Kidney glomerular epithelial cell (primary cell): ENCODE data around the gene ZFR.
"Not testable (repeated sequence)": the region's sequence is repeated elsewhere in the genome, so short reads cannot be mapped to it uniquely, and the experiment has no call there.

ENCODE experiments used
- DNase-seq: peaks from one replicate; lab custom pipeline; 2025; lab: John Stamatoyannopoulos, UW

Gene ZFR

GRCh38 chr5:32358611-32359010 is 85.9 kb downstream of the ZFR start:
- no peak for DNase-seq

- no peak for DNase-seq
These were observed 86.9 kb downstream of the ZFR start for GRCh38 chr5:32357658-32358057.

DNA sequence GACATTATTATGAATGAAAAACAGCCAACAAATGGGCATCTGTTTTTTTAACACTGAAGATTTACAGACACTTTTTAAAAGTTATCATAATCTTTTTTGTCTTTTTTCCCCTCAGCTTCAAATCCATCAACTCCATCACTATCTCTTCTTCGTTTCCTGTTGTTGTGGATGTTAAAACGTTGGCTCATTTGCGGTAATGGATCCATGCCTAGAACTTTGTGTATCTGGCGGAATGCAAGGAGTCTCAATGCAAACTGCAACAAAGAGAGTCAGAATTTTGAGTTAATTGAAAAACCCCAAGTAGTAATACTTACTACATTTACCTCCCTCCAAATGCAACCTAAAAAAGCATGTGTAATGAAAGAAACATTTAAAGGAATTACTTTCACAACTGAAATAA is 88.9 kb downstream of the ZFR start:
- no peak for DNase-seq

DNA sequence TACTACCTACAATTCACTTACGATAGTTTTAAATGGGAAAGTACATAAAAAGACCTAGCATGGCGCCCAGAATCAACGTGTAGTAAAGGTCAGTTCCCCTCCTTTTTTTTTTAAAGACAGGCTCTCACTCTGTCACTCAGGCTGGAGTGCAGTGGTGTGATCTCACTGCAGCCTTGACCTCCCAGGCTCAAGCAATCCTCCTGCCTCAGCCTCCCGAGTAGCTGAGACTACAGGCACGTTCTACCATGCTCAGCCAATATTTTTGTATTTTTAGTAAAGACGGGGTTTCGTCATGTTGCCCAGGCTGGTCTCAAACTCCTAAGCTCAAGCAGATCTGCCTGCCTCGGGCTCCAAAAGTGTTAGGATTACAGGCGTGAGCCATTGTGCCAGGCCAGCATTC is 91.1 kb downstream of the ZFR start:
- DNase-seq = no peak

- no peak for DNase-seq
These were observed 91.9 kb downstream of the ZFR start for GRCh38 chr5:32352685-32353084.

DNA sequence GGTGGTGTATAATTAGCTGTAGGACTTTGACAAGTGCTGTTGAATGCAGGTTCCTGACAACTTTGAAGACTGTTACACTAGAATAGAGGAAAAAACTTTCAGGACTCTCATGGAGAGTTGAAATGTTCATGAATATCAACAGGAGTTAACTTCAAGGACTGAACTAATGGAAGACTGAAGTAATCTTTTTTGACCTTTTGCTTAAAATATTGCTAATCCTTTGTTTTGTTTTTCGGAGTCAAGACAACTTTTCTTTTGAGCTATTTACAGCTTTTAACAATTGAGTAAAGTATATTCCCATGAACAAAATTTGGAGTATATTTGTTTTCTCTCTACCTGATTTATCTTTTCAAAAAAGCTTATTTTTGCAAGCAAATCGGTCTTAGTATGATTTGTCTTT is 97.7 kb downstream of the ZFR start:
- no peak for DNase-seq

DNA sequence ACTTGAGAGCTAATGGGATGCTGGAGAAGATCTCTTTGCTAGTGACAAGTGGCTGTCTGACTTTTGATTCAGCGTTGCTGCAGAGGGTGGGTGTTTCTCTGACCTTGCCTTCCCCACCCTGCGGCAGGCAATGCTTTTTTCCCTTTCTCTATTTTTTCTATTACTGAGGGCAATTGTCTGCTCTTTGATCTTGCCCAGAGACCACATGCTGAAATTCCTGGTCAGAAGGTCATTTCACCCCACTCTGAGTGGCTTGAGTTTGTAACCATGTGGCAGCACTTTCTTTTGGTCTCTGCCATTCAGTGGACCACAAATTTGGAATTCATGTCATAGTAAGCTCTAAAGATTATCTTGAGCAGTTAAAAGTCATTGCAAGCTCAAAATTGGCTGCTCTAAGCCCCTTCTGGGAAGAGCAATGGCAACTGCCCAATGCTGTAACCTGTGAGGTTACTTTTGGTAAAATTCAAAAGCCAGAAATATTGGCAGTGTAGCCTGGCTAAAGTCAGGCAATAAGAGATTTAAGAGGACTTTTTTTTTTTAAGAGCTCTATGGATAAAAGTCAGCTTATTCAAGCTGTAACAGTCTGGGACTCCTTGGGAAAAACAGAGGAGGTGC is 101.4 kb downstream of the ZFR start:
- no peak for DNase-seq

DNA sequence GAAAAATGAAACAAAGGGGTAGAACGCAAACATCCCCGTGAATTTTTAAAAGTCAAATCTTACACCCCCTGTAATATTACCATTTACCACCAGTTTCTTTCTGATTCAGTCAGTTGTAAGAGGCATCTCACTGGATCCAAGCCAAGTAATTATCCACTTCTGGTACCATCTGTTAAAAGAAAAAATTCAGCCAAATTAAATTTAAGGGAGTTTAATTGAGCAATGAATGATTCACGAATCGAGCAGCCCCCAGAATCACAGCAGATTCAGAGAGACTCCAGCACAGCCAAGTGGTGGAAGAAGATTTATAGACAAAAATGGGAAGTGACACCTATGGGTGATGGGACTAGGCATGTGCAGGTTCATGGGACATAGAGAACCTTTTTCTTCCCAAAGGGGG is 101.9 kb downstream of the ZFR start:
- no peak for DNase-seq

DNA sequence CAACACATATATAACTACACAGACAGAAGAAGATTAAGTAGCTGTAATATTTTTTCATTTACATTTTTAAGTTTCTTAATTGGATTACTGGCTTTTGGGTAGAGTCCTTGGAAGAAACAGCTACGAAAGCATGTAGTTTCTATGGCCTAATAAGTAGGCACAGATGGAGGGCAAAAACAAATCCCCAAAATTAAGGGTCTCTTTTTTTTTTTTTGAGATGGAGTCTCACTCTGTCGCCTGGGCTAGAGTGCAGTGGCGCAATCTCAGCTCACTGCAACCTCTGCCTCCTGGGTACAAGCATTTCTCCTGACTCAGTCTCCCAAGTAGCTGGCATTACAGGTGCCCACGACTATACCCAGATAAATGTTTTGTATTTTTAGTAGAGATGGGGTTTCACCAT is 104.7 kb downstream of the ZFR start:
- DNase-seq = no peak

DNA sequence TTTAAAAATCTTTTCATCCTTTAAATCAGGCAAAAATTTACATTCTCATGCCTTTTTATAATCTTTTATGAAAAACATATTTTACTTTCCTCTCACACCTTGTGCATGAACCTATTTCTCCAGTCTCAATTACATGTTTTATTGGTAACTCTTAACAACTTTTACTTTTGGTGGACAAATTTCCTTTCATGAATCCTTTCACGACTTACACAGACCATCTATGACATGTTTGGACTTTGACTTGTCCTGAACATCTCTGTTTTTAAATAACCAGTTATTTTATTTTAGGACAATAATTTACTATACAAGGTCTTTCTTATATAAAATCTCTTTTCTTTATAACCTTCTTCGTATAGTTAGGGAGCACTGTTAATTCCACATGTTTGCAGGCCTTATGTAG is 105.3 kb downstream of the ZFR start:
- no peak for DNase-seq

DNA sequence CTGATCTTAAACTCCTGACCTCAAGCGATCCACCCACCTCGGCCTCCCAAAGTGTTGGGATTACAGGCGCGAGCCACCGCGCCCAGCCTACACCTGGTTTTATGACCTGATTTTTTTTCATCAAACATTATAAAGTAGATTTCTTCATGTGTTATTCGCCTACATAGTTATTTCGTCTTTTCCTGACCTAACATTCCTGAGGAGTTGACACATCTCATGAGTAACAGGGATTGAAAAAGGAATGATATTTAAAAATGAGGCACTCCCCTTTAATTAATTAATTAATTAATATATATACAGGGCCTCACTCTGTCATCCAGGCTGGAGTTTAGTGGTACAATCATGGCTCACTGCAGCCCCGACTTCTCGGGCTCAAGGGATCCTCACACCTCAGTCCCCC is 111.6 kb downstream of the ZFR start:
- DNase-seq = no peak

- no peak for DNase-seq
These were observed 112.2 kb downstream of the ZFR start for GRCh38 chr5:32332361-32332760.

GRCh38 chr5:32331935-32332274 is 112.6 kb downstream of the ZFR start:
- no peak for DNase-seq

DNA sequence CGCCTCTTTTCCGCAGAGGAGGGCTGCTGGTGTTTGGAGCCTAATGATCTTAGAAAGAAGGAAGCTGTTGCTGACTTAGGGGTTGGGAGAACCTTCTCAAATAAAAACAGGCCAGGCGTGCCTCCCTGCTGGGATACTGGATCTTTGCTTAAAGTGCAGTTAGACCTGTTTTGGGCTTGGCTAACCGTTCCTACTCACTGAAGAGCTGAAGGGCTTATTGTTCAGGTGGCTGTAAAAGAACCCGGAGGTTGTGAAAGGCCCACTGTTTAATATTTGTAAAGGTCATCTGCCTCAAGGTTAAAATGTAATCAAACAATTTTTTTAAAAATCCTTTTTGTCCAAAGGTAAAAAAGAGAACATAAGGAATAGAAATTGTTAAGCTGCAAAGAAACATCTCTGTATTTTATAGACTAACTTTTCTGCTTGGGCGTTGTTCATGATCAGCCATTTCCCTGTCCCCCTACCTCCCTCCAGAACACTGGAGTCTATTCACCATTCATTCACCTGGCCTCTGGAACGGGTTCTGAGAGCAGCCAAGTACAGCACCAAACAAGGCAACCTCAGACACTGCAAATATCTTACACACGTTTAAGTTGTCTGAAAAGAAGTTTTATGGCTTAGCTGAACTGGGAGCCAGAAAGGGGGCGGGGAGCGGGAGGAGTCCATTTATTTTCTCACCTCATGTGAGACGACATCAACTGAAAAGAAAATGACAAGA is 113.2 kb downstream of the ZFR start:
- no peak for DNase-seq

GRCh38 chr5:32330126-32330971 is 114.2 kb downstream of the ZFR start:
- DNase-seq = no peak

DNA sequence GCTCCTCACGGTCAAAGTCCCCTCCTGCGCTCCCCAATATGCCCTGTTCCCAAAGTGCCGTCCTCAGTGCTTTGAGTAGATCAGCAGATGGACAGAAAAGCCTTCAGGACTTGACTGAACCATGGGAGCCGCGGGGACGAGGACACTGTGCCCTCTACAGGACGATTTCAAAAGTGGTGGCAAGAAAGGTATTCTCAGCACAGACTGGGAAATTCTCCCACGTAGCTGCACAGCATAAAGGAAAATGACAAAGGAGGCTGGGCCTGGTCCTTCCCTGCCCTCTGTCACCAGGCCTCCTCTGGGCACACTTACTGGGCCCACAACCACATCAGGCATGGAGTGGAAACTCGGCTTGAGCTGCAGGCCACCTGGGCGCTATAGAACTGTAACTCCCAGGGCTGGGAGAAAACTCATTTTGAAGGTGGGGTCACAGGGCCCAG is 115.1 kb downstream of the ZFR start:
- peak; percentile 74 for DNase-seq

DNA sequence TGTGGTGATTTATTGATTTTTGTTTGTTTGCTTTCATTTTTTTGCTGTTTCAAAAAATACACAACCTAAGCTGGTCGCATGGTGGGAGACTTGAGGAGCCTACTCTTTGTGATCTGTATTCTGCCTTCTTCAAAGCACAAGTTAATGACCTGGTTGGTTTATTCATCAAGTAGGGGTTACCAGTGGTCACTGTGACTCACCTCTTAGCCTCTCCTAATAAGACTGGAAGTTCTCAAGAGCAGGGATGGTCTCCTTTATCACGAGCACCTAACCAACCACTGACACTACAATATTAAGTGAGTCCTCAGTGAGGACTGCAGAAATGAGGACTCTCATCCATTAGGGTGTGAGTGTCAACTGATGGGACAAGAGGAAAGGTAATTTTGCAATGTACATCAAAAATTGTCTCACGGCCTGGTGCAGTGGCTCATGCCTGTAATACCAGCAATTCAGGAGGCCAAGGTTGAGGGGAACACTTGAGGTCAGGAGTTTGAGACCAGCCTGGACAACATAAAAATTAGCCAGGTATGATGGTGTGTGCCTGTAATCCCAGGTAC is 118.2 kb downstream of the ZFR start:
- peak; percentile 51 for DNase-seq

DNA sequence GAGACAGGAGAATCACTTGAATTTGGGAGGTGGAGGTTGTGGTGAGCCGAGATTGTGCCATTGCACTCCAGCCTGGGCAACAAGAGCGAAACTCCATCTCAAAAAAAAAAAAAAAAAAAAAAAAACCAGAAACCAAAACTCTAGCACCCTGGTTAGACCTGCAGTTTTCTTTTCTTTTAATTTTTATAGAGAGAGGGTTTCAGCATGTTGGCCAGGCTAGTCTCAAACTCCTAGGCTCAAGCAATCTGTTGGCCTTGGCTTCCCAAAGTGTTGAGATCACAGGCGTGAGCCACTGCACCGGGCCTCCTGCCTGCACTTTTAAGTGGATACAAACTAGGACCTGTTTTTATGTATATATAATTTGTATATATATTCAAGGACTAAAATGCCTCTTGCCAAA is 118.9 kb downstream of the ZFR start:
- DNase-seq = no peak

- no peak for DNase-seq
These were observed 119.5 kb downstream of the ZFR start for GRCh38 chr5:32325062-32325461.

GRCh38 chr5:32323741-32324140 is 120.8 kb downstream of the ZFR start:
- DNase-seq = no peak

DNA sequence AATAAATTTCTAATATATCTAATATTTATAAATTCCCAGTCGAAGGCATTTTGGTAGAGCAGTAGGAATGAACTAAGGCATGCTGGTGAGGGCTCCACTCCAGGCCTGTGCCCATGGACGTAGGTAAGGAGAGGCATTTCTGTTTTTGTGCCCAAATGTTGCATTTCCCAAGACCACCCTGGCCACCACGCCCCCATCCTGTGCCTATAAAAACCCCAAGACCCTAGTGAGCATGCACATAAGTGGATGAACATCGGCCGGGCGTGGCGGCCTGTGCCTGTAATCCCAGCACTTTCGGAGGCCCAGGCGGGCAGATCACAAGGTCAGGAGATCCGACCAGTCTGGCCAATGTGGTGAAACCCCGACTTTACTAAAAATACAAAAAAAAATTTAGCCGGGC is 121.7 kb downstream of the ZFR start:
- DNase-seq = no peak

- not testable (repeated sequence) for DNase-seq
These were observed 122.8 kb downstream of the ZFR start for GRCh38 chr5:32321787-32322186.

DNA sequence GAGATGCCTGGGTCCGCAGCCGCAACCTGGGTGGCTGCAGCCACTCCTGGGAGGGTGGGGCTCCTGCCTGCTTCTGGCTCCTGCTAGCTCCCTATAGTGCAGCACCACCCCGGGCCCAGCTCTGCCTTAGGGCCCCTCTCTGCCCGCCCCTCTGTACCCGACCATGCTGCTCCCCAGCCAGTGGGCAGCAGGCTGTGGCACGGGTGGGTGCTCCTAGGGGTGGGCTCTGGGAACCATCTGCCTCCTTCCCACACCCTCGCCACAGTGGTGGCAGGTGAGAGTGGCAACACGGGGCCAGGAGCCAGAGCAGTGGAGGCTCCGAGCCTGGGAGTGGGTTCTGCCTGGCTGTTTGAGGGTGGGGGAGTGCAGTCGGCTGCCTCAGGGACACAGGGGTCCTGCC is 124.0 kb downstream of the ZFR start:
- DNase-seq = no peak
